ENCODE measurements around the gene ARL14.

Gene ARL14

DNA sequence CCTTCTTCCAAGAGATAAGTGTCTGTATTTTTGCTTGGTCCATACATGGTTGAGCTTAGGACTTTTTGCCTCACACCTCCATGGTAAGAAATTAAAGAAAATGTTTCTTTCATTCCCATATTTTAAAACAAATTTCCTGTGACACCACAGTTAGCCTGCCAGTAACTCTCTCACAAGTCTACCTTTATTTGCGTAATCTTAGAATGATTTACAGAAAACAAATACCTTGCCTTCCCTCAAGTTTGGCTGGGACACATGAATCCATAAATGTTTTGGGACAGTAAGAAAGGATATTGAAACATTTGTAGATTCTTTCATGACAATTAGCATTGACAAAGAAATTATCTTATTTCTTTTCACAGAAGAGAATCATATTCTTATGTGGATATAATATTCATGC, 3.8 kb upstream of the ARL14 start:
- DNase-seq = no peak
- in situ Hi-C loops (cut with MboI; ENCODE audit: low pct_unique_long_range_greater_than_20kb, low sequenced_read_pairs) = no loop called here

DNA sequence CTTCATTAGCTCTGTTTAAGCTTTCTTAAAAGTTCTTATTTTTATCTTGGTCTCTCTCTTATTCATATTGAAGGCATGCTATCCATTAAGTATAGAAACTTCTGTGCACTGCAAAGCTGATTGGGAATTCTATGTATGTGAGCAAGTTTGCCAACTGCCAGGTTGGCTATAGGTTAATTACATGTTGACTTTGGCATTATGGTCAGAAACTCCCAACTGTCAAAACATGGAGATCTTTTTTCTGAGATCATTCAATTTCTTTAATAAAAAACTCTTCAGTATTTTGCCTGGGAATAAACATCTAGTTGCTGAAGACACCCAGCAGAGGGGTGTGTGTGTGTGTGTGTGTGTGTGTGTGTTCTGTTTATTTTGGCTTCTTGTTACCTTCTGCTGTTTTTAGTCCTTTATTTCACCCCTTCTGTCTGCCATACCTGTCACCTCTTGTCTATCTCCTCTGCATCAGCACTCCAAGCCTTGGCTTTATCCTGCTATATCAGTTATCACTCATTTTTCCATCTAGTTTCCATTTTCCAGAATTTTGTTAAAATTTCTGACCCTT, 1.3 kb upstream of the ARL14 start:
- in situ Hi-C loops (cut with MboI; ENCODE audit: low pct_unique_long_range_greater_than_20kb, low sequenced_read_pairs) = loop anchor here (25.0 kb wide), 1 partner anchor 737 kb away; no protein-coding TSS in a partner anchor

DNA sequence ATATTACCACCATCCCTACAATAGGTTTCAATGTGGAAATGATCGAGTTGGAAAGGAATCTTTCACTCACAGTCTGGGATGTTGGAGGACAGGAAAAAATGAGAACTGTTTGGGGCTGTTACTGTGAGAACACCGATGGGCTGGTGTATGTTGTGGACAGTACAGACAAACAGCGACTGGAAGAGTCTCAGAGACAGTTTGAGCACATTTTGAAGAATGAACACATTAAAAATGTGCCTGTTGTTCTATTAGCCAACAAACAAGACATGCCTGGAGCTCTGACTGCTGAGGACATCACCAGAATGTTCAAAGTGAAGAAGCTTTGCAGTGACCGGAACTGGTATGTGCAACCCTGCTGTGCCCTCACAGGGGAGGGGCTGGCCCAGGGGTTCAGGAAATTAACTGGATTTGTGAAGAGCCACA, 510 bp downstream of the ARL14 start:
- no peak for DNase-seq
- in situ Hi-C loops (cut with MboI; ENCODE audit: low pct_unique_long_range_greater_than_20kb, low sequenced_read_pairs) = loop anchor here (25.0 kb wide), 1 partner anchor 735 kb away; no protein-coding TSS in a partner anchor

More for the DNA sequence above, 1.3 kb upstream of the ARL14 start:
- no peak for DNase-seq

DNA sequence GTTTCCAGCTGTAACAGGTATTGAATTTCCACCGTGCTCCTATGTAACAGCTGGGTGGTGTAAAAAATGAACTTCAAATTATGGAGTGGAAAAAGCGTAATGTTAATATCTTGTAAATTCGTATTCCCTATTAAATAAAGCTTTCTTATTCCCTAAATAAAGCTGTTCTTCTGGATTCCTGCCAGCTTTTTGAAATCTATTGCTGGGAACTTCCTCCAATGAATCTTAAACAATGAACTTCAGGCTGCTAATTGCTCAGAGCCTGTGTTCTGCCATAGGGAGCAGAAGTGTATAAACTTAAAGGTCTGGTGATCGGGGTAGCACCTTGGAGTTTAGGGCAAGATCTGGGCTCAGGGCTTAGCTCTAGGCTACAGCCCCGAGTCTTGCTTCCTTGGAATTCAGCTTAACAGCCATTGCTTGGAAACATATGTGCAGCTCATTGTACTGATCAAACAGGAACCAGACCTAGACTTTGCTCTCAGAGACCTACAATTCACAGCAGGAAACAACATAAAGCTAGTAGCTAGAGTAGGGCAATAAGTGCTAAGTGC, 1.4 kb downstream of the ARL14 start:
- no peak for DNase-seq
- in situ Hi-C loops (cut with MboI; ENCODE audit: low pct_unique_long_range_greater_than_20kb, low sequenced_read_pairs) = loop anchor here (25.0 kb wide), 1 partner anchor 734 kb away; no protein-coding TSS in a partner anchor

DNA sequence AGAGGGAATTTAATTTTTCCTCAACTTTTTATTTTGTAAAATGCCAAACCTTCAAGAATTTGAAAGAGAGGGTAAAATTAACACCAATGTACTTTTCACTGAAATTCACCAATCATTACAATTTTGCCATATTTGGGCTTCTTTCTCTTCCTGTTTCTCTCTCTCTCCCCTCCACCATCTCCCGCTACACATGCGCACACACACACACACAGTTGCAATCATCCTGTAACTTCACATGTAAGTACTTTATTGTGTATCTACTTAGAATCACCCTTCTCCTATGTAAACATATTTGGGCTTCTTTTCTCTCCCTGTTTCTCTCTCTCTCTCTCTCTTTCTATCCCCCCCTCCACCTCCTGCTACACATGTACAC, 7.4 kb downstream of the ARL14 start:
- in situ Hi-C loops (cut with MboI; ENCODE audit: low pct_unique_long_range_greater_than_20kb, low sequenced_read_pairs) = loop anchor here (25.0 kb wide), 1 partner anchor 728 kb away; no protein-coding TSS in a partner anchor
- DNase-seq = no peak

DNA sequence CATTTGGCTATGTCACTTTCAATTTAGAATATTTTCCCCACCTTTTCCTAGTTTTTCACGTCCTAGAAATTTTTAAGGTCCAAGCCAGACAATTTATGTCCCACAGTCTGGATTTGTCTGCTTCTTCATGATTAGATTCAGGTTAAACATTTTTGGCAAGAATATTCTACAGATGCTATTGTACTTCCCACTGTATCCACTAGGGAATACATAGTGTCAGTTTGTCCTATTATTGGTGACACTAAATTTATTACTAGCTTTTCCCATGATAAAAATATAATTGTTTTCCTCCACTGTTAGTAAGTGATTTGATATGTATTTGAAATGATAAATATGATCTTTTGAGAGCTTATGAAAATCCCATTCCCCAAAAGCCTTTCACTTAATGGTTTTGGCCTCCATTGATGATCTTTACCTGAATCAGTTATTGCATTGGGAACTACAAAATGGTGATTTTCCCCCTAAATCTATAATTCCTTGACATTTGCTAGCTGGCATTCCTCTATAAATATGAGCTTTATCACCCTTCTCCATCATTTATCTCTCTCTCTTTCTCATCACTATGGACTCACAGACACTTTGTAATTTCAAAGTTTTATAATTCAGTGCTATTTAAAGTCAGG, 8.3 kb downstream of the ARL14 start:
- in situ Hi-C loops (cut with MboI; ENCODE audit: low pct_unique_long_range_greater_than_20kb, low sequenced_read_pairs) = loop anchor here (25.0 kb wide), 1 partner anchor 727 kb away; no protein-coding TSS in a partner anchor
- DNase-seq = no peak

DNA sequence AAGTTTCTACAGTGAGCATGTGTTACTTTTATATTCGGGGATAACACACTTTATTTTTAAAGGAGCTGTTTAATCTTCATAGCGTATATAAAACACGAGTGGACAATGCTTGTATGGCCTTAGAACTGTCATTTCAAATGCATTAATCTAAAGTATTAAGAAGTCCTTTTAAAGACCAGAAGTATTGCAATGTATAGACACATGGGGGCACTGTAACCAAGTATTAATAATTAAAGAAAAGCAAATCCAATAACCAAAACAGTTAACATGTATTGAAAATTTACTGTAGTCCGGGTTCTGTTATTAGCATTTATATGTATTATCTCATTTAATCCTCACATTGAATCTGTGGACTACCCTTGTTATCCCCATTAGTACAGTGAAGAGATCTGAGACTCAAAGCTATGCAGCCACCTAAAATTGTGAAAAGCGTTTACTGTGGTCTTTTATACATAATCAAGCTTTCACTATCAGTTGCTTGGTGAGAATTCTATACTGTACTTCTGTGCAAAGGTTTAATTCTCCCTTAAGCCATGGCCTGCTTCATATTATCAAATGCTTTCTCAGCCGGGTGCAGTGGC, 10.1 kb downstream of the ARL14 start:
- in situ Hi-C loops (cut with MboI; ENCODE audit: low pct_unique_long_range_greater_than_20kb, low sequenced_read_pairs) = loop anchor here (25.0 kb wide), 1 partner anchor 725 kb away; no protein-coding TSS in a partner anchor
- DNase-seq = peak; percentile 35

DNA sequence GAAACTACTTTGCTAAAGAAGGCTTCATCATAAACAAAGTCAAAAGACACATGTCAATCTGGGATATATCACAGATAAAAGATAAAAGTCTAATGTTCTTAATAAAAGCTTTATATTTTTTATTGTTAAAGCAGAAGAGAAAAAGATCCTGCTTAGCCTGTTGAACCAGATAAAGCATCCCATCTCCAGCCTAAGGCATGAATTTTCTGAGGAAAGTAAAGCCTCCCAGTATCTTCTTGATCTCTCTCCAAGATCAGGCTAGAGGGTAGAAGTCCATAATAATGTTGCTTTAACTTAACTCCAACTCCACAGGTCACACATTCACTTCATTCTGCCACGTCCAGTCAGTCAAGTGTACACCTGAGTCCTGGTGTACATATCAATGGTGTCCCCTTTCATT, 14.2 kb downstream of the ARL14 start:
- in situ Hi-C loops (cut with MboI; ENCODE audit: low pct_unique_long_range_greater_than_20kb, low sequenced_read_pairs) = loop anchor here (25.0 kb wide), 1 partner anchor 721 kb away; no protein-coding TSS in a partner anchor
- DNase-seq = no peak

DNA sequence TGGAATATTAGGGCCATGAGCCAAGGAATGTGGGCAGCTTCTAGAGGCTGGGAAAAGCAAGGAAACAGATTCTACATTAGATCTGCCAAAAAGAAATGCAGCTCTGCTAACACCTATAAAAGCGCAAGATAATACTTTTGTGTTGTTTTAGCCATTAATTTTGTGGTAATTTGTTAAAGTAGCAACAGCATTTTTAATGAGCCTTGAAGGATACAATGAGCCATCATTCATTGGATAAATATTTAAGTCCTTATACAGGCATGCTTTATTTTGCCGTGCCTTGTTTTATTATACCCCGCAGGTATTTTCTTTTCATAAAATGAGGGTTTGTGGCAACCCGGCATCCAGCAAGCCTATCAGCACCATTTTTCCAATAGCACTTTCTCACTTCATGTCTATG, 15.0 kb downstream of the ARL14 start:
- DNase-seq = no peak

DNA sequence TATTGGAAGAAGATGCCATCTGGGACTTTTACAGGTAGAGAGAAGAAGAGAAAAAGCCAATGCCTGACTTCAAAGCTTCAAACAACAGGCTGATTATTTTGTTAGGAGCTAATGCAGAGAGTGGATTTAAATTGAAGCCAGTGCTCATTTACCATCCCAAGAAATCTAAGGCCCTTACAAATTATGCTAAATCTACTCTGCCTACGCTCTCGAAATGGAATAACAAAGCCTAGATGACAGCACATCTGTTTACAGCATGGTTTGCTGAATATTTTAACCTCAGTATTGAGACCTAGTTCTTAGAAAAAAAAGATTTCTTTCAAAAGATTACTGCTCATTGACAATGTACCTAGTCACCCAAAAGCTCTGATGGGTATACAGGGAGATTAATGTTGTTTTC, 16.2 kb downstream of the ARL14 start:
- in situ Hi-C loops (cut with MboI; ENCODE audit: low pct_unique_long_range_greater_than_20kb, low sequenced_read_pairs) = loop anchor here (25.0 kb wide), 1 partner anchor 719 kb away; no protein-coding TSS in a partner anchor
- DNase-seq = no peak

More for the DNA sequence above, 15.0 kb downstream of the ARL14 start:
- in situ Hi-C loops (cut with MboI; ENCODE audit: low pct_unique_long_range_greater_than_20kb, low sequenced_read_pairs) = loop anchor here (25.0 kb wide), 1 partner anchor 720 kb away; no protein-coding TSS in a partner anchor

DNA sequence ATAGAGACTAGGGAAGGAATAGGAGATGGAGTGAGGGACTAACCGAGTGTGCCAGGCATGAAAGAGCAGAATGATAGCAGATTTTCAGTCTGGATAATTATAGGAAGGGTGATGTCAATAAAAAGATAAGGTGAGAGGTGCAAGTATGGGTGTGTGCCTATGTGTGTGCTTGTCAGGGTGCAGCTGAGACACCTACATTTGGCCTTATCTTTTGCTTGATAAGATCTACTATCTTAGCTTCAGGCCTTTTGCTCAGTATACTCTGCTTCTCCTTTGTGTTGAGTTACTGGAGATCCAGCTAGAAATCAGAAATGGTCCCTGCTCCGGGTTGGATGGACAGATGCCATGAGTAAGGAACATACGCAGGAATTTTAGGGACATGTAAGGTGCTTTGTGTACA, 17.4 kb downstream of the ARL14 start:
- DNase-seq = no peak
- in situ Hi-C loops (cut with MboI; ENCODE audit: low pct_unique_long_range_greater_than_20kb, low sequenced_read_pairs) = loop anchor here (25.0 kb wide), 1 partner anchor 718 kb away; no protein-coding TSS in a partner anchor

DNA sequence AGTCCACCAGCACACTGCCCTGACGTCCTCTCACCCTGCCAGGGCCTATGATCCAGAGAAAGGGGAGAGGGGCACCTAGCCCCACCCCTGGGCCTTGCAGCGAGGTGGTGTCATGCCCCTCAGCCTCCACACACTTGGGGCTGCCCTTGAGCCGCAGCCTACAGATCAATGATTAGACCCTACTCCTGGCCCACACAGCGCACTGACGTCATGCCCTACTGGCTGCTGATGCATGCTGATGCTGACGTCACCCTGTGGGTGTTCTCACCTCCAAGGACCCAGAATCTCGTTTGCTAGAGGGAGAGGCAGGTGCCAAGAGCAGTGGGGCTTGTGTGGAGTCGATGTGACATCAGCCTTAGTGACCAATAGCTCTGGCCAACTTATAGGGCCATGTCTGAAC, 18.0 kb downstream of the ARL14 start:
- DNase-seq = no peak
- in situ Hi-C loops (cut with MboI; ENCODE audit: low pct_unique_long_range_greater_than_20kb, low sequenced_read_pairs) = loop anchor here (25.0 kb wide), 1 partner anchor 717 kb away; no protein-coding TSS in a partner anchor

DNA sequence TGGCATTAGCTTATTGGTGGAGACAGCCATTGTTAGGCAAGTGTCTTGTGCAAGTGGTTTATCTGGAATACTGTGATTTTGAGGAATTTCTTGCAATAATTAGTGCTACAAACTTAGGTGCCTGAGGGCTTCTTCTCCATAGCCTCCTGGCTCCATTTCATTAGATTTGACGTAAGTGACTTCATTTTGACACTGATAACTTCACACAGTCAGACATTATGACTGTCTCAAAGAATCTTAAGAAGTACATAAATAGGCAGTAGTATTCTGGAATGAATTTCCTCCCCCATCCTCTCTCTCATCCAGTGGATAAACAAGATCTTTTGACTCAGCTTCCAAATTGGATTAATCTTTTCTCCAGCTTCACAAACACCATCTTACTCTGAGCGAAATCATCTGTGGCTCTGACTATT, 19.0 kb downstream of the ARL14 start:
- in situ Hi-C loops (cut with MboI; ENCODE audit: low pct_unique_long_range_greater_than_20kb, low sequenced_read_pairs) = loop anchor here (25.0 kb wide), 1 partner anchor 716 kb away; no protein-coding TSS in a partner anchor
- no peak for DNase-seq

DNA sequence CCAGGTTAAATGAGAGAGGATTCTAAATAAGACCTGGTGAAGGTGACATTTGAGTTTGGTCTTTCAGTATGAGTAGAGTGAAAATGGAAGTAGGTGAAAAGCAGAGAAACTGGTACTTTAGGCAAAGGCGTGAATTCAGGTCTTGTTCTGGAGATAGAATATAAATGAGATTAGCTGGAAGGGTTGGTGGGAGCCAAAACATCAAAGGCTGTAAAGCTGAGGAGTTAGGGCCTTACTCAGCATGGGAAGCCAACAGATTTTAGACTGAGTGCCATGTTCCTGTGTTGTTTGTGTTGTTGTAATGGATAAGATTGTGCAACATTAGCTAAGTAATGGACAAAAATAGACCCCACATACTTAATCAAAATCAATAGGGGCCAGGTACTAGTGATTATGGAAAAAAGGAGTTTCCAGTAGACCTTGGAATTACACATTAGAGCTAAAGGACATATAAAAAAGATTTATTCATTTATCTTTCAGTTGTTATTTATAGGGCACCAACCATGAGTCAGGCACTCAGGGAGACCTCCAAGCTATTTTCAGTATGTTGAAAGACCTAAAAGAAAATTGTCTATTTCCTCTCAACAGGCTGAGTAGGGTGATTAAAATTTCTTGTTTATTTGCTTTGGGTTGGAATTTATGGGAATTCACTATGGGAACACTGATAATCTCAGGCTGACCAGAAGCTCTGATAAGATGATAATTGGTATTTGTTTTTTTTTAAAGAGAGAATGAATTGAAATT, 20.8 kb downstream of the ARL14 start:
- DNase-seq = no peak

DNA sequence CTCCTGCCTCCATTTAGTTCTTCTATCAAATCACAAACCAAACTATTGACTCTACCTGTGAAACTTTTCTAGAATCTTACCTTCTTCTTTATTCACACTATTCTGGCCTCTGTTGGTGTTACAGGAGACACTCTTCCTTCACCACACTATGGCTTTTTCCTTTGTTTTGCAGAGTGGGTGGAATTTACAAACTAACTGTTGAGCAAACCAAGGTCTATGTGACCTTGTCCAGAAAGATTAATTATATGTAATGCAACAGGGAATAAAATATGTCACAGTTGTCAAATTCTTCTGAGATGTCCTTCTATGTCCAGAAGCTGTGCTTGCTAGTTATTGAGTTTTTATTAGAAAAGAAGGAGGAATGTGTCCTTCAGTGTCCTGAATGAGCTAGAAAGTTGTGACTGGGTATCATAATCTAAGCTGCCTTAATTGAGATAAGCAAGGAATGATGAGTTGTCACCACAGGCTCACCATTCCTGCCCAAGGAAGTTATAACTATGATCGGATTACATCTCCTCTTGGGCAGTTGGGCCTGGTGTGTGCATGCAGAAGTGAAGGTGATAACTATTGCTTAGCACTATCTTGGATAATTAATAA, 21.7 kb downstream of the ARL14 start:
- in situ Hi-C loops (cut with MboI; ENCODE audit: low pct_unique_long_range_greater_than_20kb, low sequenced_read_pairs) = loop anchor here (25.0 kb wide), 1 partner anchor 714 kb away; no protein-coding TSS in a partner anchor
- no peak for DNase-seq

More for the DNA sequence above, 20.8 kb downstream of the ARL14 start:
- in situ Hi-C loops (cut with MboI; ENCODE audit: low pct_unique_long_range_greater_than_20kb, low sequenced_read_pairs) = loop anchor here (25.0 kb wide), 1 partner anchor 714 kb away; no protein-coding TSS in a partner anchor

DNA sequence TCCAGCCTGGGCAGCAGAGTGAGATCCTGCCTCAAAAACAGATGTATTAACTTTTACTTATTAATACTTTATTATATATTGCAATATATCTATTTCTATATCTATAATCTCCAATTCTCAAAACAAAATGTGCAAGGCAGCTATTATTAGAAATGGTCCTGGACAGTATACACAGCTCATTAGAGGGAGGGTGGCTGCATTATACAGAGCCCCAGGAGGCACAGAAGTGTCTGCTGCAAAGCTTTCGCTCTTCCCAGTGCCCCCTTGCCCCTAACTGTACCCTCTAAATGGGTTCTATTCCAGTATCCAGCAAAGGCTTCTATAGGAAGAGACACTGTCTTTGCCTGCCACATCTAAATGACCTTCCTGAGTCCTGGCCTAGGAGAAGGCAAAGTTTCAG, 24.5 kb downstream of the ARL14 start:
- in situ Hi-C loops (cut with MboI; ENCODE audit: low pct_unique_long_range_greater_than_20kb, low sequenced_read_pairs) = loop anchor here (25.0 kb wide), 1 partner anchor 236 kb away; no protein-coding TSS in a partner anchor
- no peak for DNase-seq

DNA sequence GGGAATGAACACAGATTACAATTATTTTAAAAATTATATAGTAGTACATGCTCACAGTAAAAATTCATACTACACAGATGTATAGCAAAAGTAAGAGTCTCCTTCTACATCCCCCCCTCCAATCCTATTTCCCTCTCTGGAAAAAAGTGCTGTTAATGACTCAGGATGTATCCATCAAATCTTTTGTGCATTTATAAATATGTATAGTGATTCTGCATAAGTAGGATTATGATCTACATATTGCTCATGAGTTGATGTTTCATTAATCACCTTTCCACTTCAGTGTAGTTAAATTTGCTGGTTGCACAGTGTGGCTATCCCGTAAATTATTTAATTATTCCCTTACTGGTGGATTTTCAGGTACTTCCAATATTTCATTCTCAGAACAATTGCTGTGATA, 25.3 kb downstream of the ARL14 start:
- in situ Hi-C loops (cut with MboI; ENCODE audit: low pct_unique_long_range_greater_than_20kb, low sequenced_read_pairs) = loop anchor here (25.0 kb wide), 1 partner anchor 235 kb away; no protein-coding TSS in a partner anchor
- DNase-seq = no peak

DNA sequence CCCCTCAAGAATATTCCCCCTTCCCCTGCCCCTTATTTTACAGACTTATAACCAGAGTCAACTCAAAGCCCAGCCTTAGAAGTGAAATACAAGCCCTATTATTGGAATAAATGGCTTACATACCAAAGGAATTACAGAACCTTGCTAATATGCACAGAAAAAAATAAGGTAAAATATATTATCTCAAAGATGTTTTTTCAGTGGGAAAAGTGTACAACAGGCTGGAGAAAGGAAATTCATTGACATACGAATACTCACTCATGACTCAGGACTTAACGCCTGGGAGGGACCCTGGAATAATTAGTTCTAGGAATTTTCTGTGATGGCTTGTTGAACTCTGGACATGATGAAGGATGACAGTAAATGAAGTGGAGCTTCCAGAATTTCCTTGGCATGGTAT, 27.0 kb downstream of the ARL14 start:
- in situ Hi-C loops (cut with MboI; ENCODE audit: low pct_unique_long_range_greater_than_20kb, low sequenced_read_pairs) = loop anchor here (25.0 kb wide), 1 partner anchor 233 kb away; no protein-coding TSS in a partner anchor
- no peak for DNase-seq

Data from KBM-7 (cell line).